Progenitor cell of endocrine pancreas (in vitro differentiated cells): ENCODE results near the gene TNFRSF25. TPM values are rescaled to one million over a fixed set of nuclear protein-coding genes. Genes with fewer than 3 reads are reported as not detected.
A peak's percentile ranks its signal among the peaks of the same experiment; 100 is the strongest.

Experiments used
- DNase-seq: peaks from one replicate; pipeline ENCODE4 v3.0.0; 2021; ENCODE audit warnings: low spot score; ENCODE audit not compliant: unreplicated experiment
- H3K27ac Mint-ChIP-seq: 2 replicates; pipeline ENCODE4 v1.8.0; 2021; ENCODE audit warnings: mild to moderate bottlenecking, moderate library complexity, mixed read lengths
- H3K27me3 Mint-ChIP-seq: 2 replicates; pipeline ENCODE4 v1.8.0; 2021; ENCODE audit warnings: mixed read lengths
- H3K36me3 Mint-ChIP-seq: 2 replicates; pipeline ENCODE4 v1.8.0; 2022; ENCODE audit warnings: mixed read lengths; ENCODE audit not compliant: insufficient read depth
- H3K4me1 Mint-ChIP-seq: 2 replicates; pipeline ENCODE4 v1.8.0; 2021; ENCODE audit warnings: low read depth, mixed read lengths
- H3K4me3 Mint-ChIP-seq: 2 replicates; pipeline ENCODE4 v1.8.0; 2021; ENCODE audit warnings: low read depth, mild to moderate bottlenecking, moderate library complexity, mixed read lengths
- H3K9me3 Mint-ChIP-seq: 2 replicates; pipeline ENCODE4 v1.8.0; 2021; ENCODE audit warnings: low read depth, mixed read lengths
- microRNA-seq: library from miRNA; unstranded; fragments of <30 nt; microRNA quantifications from one replicate; pipeline ENCODE4 v1.1.0, GENCODE V29; 2020; ENCODE audit warnings: borderline number of aligned reads; ENCODE audit not compliant: unreplicated experiment
- total RNA-seq: library from RNA; stranded (reverse); gene quantifications from 2 replicates; pipeline ENCODE4 v1.2.1, GENCODE V29; 2021
- TF ChIP-seq, protein P1 (sequence below): fragments of 200-600 bp; sonication (generic); IDR thresholded peaks from one replicate; pipeline ENCODE4 v1.5.0; 2021; ENCODE audit warnings: antibody characterized with exemption, mild to moderate bottlenecking; ENCODE audit not compliant: unreplicated experiment

TNFRSF25 gene
- total RNA-seq, 1 donor from 2014 or later: 68.9 TPM

DNA sequence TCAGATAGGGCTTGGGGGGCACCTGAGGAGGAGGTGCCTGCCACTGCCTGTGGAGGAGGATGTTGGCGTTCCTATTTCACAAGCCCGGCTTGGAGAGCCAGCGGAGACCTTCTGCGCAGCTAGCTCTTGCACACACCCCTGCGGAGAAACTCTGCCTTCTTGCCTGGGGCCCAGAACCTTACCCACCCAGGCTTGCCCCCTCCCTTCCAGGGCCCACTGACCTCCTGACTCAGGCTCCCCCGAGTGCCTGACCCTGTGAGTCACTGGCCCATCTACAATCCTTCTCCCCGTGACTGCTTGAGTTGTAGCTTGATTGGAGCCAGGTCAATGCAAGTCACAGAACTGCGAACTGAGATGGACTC lies 49.7 kb downstream of the TNFRSF25 start:
- Mint-ChIP-seq H3K27ac (no peak overlapping the region), H3K9me3 (no peaks in the 10 kb centered on the region), H3K36me3 (no peaks in the 10 kb centered on the region), H3K4me3 (no peak overlapping the region), H3K4me1 (peaks cover 4% of the 10 kb centered on the region), H3K27me3 (peaks cover 66% of the 10 kb centered on the region)
- DNase-seq: no peak
- TF ChIP-seq, protein P1, sequence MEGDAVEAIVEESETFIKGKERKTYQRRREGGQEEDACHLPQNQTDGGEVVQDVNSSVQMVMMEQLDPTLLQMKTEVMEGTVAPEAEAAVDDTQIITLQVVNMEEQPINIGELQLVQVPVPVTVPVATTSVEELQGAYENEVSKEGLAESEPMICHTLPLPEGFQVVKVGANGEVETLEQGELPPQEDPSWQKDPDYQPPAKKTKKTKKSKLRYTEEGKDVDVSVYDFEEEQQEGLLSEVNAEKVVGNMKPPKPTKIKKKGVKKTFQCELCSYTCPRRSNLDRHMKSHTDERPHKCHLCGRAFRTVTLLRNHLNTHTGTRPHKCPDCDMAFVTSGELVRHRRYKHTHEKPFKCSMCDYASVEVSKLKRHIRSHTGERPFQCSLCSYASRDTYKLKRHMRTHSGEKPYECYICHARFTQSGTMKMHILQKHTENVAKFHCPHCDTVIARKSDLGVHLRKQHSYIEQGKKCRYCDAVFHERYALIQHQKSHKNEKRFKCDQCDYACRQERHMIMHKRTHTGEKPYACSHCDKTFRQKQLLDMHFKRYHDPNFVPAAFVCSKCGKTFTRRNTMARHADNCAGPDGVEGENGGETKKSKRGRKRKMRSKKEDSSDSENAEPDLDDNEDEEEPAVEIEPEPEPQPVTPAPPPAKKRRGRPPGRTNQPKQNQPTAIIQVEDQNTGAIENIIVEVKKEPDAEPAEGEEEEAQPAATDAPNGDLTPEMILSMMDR: no peak

DNA sequence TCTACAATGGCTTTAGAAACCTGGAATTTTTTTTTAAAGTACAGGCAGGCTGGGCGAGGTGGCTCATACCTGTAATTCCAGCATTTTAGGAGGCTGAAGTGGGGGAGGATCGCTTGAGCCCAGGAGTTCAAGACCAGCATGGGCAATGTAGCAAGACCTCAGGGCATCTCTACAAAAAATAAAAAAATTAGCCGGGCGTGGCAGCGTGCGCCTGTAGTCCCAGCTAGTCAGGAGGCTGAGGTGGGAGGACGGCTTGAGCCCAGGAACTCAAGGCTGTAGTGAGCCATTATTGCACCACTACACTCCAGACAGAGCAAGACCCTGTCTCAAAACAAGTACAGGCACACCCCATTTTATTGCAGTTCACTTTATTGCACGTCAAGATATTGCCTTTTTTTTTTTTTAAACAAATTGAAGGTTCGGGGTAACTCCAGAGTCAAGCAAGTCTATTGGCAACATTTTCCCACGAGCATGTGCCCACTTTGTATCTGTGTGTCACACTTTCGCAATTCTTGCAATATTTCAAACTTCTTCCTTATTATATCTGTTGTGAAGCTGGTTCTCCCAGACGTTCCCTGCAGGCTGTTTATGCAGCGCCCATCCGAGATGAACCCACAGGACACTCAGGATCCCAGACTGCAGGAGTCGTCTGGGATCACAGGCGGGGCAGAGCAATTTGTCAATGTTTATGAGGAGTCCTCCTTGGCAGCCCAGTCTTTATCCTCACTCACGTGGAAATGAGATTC lies 50.9 kb downstream of the TNFRSF25 start:
- TF ChIP-seq, protein P1: no peak
- Mint-ChIP-seq H3K4me3 (no peak overlapping the region), H3K4me1 (peaks cover 4% of the 10 kb centered on the region), H3K27ac (no peak overlapping the region), H3K9me3 (no peaks in the 10 kb centered on the region), H3K36me3 (no peaks in the 10 kb centered on the region), H3K27me3 (peaks cover 61% of the 10 kb centered on the region)
- DNase-seq: no peak

DNA sequence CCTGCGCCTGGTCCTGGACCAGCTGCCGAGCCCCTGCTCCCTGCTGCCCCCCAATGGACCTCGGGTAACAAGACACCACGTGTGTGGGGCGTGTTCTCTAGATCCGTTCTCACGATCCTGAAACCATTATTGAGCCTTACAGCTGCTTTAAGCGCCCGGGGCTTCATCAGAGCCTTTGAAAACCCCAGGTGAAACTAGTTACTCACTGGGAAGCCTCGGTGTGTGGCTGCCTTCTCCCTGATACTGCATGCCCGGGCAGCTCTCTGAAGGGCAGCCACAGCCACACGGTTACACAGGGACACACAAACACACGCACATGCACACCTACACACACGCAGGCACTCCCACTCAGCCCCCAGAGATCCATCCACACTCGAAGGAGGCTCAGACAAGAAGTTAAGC lies 51.5 kb downstream of the TNFRSF25 start:
- H3K4me3 Mint-ChIP-seq: no peak overlapping the region
- DNase-seq: no peak
- TF ChIP-seq, protein P1: peak; percentile 61
- H3K36me3 Mint-ChIP-seq: no peaks in the 10 kb centered on the region
- H3K4me1 Mint-ChIP-seq: peaks cover 4% of the 10 kb centered on the region
- H3K27ac Mint-ChIP-seq: no peak overlapping the region
- H3K9me3 Mint-ChIP-seq: no peaks in the 10 kb centered on the region
- peaks cover 61% of the 10 kb centered on the region for H3K27me3 Mint-ChIP-seq

DNA sequence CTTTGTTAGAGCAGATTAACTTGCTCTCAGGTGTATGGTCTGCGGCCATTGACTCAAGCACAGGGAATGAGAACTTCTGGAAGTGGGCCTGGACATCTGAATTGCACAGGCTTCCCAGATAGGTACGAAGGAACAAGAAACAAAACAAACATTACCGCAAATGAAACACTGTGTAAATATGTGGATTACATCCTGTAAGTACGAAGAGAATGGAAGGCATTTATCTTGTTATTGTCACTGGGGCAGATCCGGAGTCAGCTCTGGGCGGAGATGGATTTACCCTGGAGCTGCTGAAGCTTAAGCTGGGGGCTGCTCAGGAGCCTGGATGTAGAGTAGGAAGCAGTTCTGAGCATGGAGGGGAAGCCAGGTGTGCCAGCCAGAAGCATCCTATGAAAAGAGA lies 53.1 kb downstream of the TNFRSF25 start:
- Mint-ChIP-seq H3K27me3 (peaks cover 56% of the 10 kb centered on the region), H3K4me3 (no peak overlapping the region), H3K4me1 (peaks cover 4% of the 10 kb centered on the region), H3K27ac (no peak overlapping the region), H3K9me3 (no peaks in the 10 kb centered on the region), H3K36me3 (no peaks in the 10 kb centered on the region)
- TF ChIP-seq, protein P1: no peak
- no peak for DNase-seq

Small RNA genes within 50 kb of the gene (microRNA-seq; reads per million reads assigned to microRNA genes)
- not detected for gene MIR4252

Other genes starting within 250 kb of the TNFRSF25 start
- gene ICMT, start 230.2 kb downstream of the TNFRSF25 start, total RNA-seq: 56.6 and 59.4 TPM in 2 replicates
- gene HES3, start 222.0 kb downstream of the TNFRSF25 start, total RNA-seq: not detected in 2 replicates
- 6.3 and 6.5 TPM in 2 replicates for gene GPR153, start 205.1 kb downstream of the TNFRSF25 start, total RNA-seq
- 30.2 and 30.3 TPM in 2 replicates for gene ACOT7, start 72.4 kb downstream of the TNFRSF25 start, total RNA-seq
- 0.07 and 0.12 TPM in 2 replicates for gene HES2, start 46.3 kb downstream of the TNFRSF25 start, total RNA-seq
- 49.5 and 54.0 TPM in 2 replicates for gene ESPN, start 41.4 kb downstream of the TNFRSF25 start, total RNA-seq
- 72.3 and 77.0 TPM in 2 replicates for gene PLEKHG5, start 25.5 kb upstream of the TNFRSF25 start, total RNA-seq
- 44.1 and 49.5 TPM in 2 replicates for gene NOL9, start 88.3 kb upstream of the TNFRSF25 start, total RNA-seq
- not detected in 2 replicates for gene TAS1R1, start 89.1 kb upstream of the TNFRSF25 start, total RNA-seq
- gene ZBTB48, start 113.8 kb upstream of the TNFRSF25 start, total RNA-seq: 49.7 and 55.9 TPM in 2 replicates
- gene KLHL21, start 136.7 kb upstream of the TNFRSF25 start, total RNA-seq: 21.0 and 21.3 TPM in 2 replicates
- 29.1 TPM in 2 replicates for gene PHF13, start 147.6 kb upstream of the TNFRSF25 start, total RNA-seq
- 22.9 TPM in 2 replicates for gene THAP3, start 158.7 kb upstream of the TNFRSF25 start, total RNA-seq
- gene DNAJC11, start 235.6 kb upstream of the TNFRSF25 start, total RNA-seq: 64.1 and 65.8 TPM in 2 replicates